ENCODE results near the gene PLXNA2. TPM values are rescaled to one million over a fixed set of nuclear protein-coding genes. Genes with fewer than 3 reads are reported as not detected.

The PLXNA2 gene
- total and polyA plus RNA-seq, 7 donors: 4.4 to 33.6 (median 20.8) TPM

DNA sequence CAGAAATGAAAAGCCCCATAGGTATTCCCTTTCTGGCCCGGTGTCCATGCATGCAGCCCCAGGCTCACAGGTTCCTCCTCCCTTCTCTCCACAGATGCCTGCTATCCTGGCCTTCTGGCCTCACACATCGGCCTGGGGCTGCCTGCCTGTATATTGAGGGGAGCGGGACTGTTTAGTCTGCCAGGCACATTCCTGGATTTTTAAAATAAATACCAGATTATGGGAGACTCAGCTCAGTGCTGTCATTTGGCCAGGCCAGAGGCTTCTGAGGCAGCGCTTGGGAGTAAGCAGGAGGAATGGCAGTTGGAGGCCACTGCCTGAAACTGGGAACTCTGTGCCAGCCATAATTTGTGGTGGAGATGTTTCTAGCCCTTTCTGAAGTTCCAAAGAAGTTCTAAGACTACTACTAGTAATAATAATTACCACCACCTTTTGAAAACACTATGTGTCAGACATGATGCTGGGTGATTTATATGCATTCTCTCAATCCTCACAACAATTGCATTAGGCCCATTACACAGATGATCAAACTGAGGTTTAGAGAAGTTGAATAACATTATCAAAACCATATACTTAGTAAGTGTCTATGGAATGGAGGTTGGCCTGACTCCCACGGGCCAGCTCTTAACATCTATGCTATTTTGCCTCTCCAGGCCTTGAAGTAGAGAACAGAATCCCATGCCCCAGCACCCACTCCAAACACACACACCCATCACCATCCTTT lies 107.6 kb downstream of the PLXNA2 start:
- no peak overlapping the region for H3K4me3 ChIP-seq
- ATAC-seq (no peak), DNase-seq (no peak)
- TF ChIP-seq, protein P1, sequence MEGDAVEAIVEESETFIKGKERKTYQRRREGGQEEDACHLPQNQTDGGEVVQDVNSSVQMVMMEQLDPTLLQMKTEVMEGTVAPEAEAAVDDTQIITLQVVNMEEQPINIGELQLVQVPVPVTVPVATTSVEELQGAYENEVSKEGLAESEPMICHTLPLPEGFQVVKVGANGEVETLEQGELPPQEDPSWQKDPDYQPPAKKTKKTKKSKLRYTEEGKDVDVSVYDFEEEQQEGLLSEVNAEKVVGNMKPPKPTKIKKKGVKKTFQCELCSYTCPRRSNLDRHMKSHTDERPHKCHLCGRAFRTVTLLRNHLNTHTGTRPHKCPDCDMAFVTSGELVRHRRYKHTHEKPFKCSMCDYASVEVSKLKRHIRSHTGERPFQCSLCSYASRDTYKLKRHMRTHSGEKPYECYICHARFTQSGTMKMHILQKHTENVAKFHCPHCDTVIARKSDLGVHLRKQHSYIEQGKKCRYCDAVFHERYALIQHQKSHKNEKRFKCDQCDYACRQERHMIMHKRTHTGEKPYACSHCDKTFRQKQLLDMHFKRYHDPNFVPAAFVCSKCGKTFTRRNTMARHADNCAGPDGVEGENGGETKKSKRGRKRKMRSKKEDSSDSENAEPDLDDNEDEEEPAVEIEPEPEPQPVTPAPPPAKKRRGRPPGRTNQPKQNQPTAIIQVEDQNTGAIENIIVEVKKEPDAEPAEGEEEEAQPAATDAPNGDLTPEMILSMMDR (IDR thresholded peaks at IDR 0.05): no peak
- H3K27me3 ChIP-seq (ENCODE audit: insufficient read depth in 3 of 3, low read length in 2 of 3): no peaks in the 10 kb centered on the region
- WGBS, 3 donors: 67 to 78% (median 69%) methylated on average over 5 of the region's 5 CpGs
- H3K27ac ChIP-seq: peak overlapping the region; percentile 69
- H3K36me3 ChIP-seq (ENCODE audit: insufficient read depth in 1 of 2, low read depth in 1 of 2): peaks cover 0 to 10% of the 10 kb centered on the region in 2 donors
- H3K4me1 ChIP-seq: peaks cover 67% of the 10 kb centered on the region
- intact Hi-C loops (cut with DNase I): no loop called here
- no peaks in the 10 kb centered on the region for H3K9me3 ChIP-seq

DNA sequence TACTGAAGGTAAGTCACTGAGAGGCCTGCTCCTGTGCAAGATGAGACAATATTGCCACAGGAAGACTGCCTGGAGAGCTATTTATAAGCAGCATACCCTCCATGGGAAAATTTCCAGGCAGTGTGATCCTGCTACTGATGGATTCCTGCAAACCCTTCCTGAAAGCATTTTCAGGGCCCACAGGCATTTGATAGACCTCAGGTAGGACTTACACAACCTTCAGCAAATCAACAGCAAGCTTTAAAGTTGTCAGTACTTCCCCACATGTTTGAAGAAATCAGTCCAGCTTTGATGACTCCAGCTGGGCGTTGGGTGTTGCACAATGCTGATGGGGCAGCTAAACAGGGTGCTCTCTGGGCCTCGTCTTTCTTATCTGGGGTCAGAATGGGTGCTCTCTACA lies 108.8 kb downstream of the PLXNA2 start:
- TF ChIP-seq, protein P1 (IDR thresholded peaks at IDR 0.05): no peak
- WGBS, 3 donors: 23 to 47% (median 32%) methylated on average over 2 of the region's 2 CpGs
- Histone ChIP-seq H3K9me3 (no peaks in the 10 kb centered on the region), H3K27ac (peak overlapping the region; percentile 69), H3K4me3 (no peak overlapping the region), H3K36me3 (ENCODE audit: insufficient read depth in 1 of 2, low read depth in 1 of 2) (peaks cover 0 to 10% of the 10 kb centered on the region in 2 donors), H3K27me3 (ENCODE audit: insufficient read depth in 3 of 3, low read length in 2 of 3) (no peaks in the 10 kb centered on the region), H3K4me1 (peaks cover 62% of the 10 kb centered on the region)
- ATAC-seq (peak; percentile 63 to 84 (median 69)), DNase-seq (peak in 1 of 2 donors; percentile 54)
- intact Hi-C loops (cut with DNase I): no loop called here

DNA sequence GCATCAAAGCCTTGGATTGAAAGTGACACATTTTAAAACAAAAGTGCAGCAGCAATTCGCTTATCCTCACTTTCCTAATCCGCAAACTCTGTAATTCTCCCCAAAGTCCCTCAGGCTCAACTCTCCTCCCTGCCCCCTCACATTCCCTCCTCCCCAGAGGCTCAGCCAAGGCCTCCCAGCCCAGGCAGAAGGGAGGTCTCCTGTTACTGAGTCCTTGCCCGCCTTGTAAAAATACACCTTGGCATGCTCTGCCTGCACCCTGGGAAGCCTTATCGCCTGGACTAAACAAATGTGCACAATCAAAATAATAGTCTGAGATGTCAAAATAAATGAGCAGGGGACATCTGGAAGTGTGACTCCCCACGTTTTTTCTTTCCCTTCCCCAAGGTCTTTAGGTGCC lies 109.7 kb downstream of the PLXNA2 start:
- intact Hi-C loops (cut with DNase I): loop anchor here in 1 of 2 donors (5.0 kb wide), 1 partner anchor 108 kb away; the partner anchor contains the start of gene PLXNA2
- Histone ChIP-seq H3K27me3 (ENCODE audit: insufficient read depth in 3 of 3, low read length in 2 of 3) (no peaks in the 10 kb centered on the region), H3K4me1 (peaks cover 55% of the 10 kb centered on the region), H3K4me3 (peak overlapping the region; percentile 23), H3K9me3 (no peaks in the 10 kb centered on the region), H3K36me3 (ENCODE audit: insufficient read depth in 1 of 2, low read depth in 1 of 2) (peaks cover 0 to 8% of the 10 kb centered on the region in 2 donors), H3K27ac (peak overlapping the region; percentile 69)
- WGBS, 3 donors: 28 to 35% (median 34%) methylated on average over 5 of the region's 5 CpGs
- no peak for DNase-seq
- TF ChIP-seq, protein P1 (IDR thresholded peaks at IDR 0.05): no peak
- ATAC-seq: peak in 3 of 4 donors; percentile 48 to 62 (median 57)

DNA sequence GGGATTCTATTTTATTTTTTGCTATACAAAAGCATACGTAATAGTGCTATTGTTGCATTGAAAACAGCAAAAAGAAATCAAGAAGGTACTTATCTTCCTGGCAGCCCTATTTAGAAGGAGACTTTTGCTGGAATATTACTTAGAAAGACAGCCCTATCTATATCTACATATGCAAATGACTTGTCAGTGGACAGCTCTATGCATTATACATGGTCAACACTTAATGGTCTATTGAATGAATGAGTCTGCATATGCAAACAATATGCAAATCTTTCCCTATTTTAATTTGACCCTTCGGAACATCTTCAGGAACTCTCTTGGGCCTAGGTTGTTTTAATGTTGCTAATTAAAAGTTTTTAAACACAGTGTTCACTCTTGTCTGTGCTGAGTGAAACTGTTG lies 110.8 kb downstream of the PLXNA2 start:
- ATAC-seq (no peak), DNase-seq (no peak)
- TF ChIP-seq, protein P1 (IDR thresholded peaks at IDR 0.05): no peak
- Histone ChIP-seq H3K9me3 (no peaks in the 10 kb centered on the region), H3K4me3 (no peak overlapping the region), H3K27ac (peak overlapping the region; percentile 69), H3K4me1 (peaks cover 57% of the 10 kb centered on the region), H3K27me3 (ENCODE audit: insufficient read depth in 3 of 3, low read length in 2 of 3) (no peaks in the 10 kb centered on the region), H3K36me3 (ENCODE audit: insufficient read depth in 1 of 2, low read depth in 1 of 2) (peaks cover 0 to 6% of the 10 kb centered on the region in 2 donors)
- WGBS, 3 donors: 88 to 99% (median 96%) methylated on average over 2 of the region's 2 CpGs
- intact Hi-C loops (cut with DNase I): loop anchor here (2.0 to 5.0 kb wide), 2 partner anchors 109 kb away; partner anchors contain the start of gene PLXNA2 (in 1 of the 2)

All from psoas muscle (tissue), 8 donors.